IMR-90 (cell line): Measurements from ENCODE around the gene ACSS1. TPM values are rescaled to one million over a fixed set of nuclear protein-coding genes. Genes with fewer than 3 reads are reported as not detected.

Experiments used
- ATAC-seq: fragments of 200-7000 bp; cut with Tn5 transposase; 2 replicates; pipeline ENCODE4 v1.9.1; 2020; ENCODE audit warnings: low read depth, mild to moderate bottlenecking, moderate library complexity
- BruUV-seq: library from RNA; stranded (reverse); fragments of 400-500 nt; replicated peaks from 2 replicates; lab custom pipeline; 2021; lab: Mats Ljungman, UMichigan
- CTCF ChIA-PET: fragments of 300-600 bp; formaldehyde crosslinking; extraction: SDS; loops from one replicate; lab custom pipeline; 2021; ENCODE audit warnings: antibody characterized with exemption; lab: Yijun Ruan, JAX
- POLR2A ChIA-PET: fragments of 300-600 bp; sonication (Branson Sonifier 250); formaldehyde crosslinking; loops from one replicate; lab custom pipeline; 2022; ENCODE audit warnings: antibody characterized with exemption; ENCODE audit not compliant: unreplicated experiment; lab: Charles Lee
- DNase-seq: peaks from one replicate; pipeline ENCODE4 v3.0.0; 2013
- H2AFZ ChIP-seq: replicated peaks from 2 replicates; pipeline ENCODE3; 2013; ENCODE audit warnings: low read length, mild to moderate bottlenecking; ENCODE audit not compliant: poor library complexity
- H2AK5ac ChIP-seq: 2 replicates; pipeline ENCODE4 v1.6.1; 2013; ENCODE audit warnings: low read depth, low read length, inconsistent platforms
- H2AK9ac ChIP-seq: replicated peaks from 2 replicates; pipeline ENCODE3; 2013; ENCODE audit warnings: mild to moderate bottlenecking, low read depth, low read length, moderate library complexity; ENCODE audit not compliant: poor library complexity
- H2BK120ac ChIP-seq: 2 replicates; pipeline ENCODE4 v1.6.1; 2013; ENCODE audit warnings: low read depth, low read length, inconsistent platforms
- H2BK15ac ChIP-seq: 3 replicates; pipeline ENCODE4 v1.6.1; 2013; ENCODE audit warnings: low read depth, low read length, inconsistent platforms
- H2BK20ac ChIP-seq: 2 replicates; pipeline ENCODE4 v1.6.1; 2013; ENCODE audit warnings: low read depth, mild to moderate bottlenecking, inconsistent platforms, low read length, moderate library complexity
- H2BK5ac ChIP-seq: 2 replicates; pipeline ENCODE4 v1.6.1; 2013; ENCODE audit warnings: mild to moderate bottlenecking, low read depth, low read length, inconsistent platforms; ENCODE audit not compliant: poor library complexity, severe bottlenecking
- H3K14ac ChIP-seq: replicated peaks from 2 replicates; pipeline ENCODE4 v1.6.1; 2013; ENCODE audit warnings: low read depth, low read length, inconsistent platforms
- H3K18ac ChIP-seq: 2 replicates; pipeline ENCODE4 v1.6.1; 2013; ENCODE audit warnings: low read depth, low read length, control low read depth
- H3K23ac ChIP-seq: 2 replicates; pipeline ENCODE4 v1.6.1; 2013; ENCODE audit warnings: low read depth, low read length, inconsistent platforms
- H3K27ac ChIP-seq: 2 replicates; pipeline ENCODE4 v1.5.1; 2013; ENCODE audit warnings: mild to moderate bottlenecking, control low read depth, low read length; ENCODE audit not compliant: insufficient read depth
- H3K27me3 ChIP-seq: 2 replicates; pipeline ENCODE4 v1.6.1; 2013; ENCODE audit warnings: low read length; ENCODE audit not compliant: control insufficient read depth, insufficient read depth
- H3K36me3 ChIP-seq: 2 replicates; pipeline ENCODE4 v1.6.1; 2013; ENCODE audit warnings: low read length, mixed read lengths; ENCODE audit not compliant: control insufficient read depth, insufficient read depth
- H3K4ac ChIP-seq: 2 replicates; pipeline ENCODE4 v1.6.1; 2013; ENCODE audit warnings: low read depth, low read length, inconsistent platforms
- H3K4me1 ChIP-seq: 2 replicates; pipeline ENCODE4 v1.6.1; 2013; ENCODE audit warnings: low read length, mixed read lengths; ENCODE audit not compliant: control insufficient read depth, insufficient read depth
- H3K4me2 ChIP-seq: 2 replicates; pipeline ENCODE4 v1.6.1; 2013; ENCODE audit warnings: low read depth, mild to moderate bottlenecking, control low read depth, low read length, moderate library complexity
- H3K4me3 ChIP-seq: 2 replicates; pipeline ENCODE4 v1.5.1; 2013; ENCODE audit warnings: low read depth, mild to moderate bottlenecking, control low read depth, low read length, moderate library complexity; ENCODE audit not compliant: insufficient read depth
- H3K56ac ChIP-seq: 2 replicates; pipeline ENCODE4 v1.6.1; 2013; ENCODE audit warnings: low read length, inconsistent platforms; ENCODE audit not compliant: insufficient read depth; ENCODE audit errors: extremely low read depth
- H3K79me1 ChIP-seq, 2 experiments: 2 replicates each; pipeline ENCODE4 v1.6.1; 2013; ENCODE audit warnings: low read length in 2 of 2, inconsistent platforms in 1 of 2, low read depth in 1 of 2
- H3K9ac ChIP-seq: 2 replicates; pipeline ENCODE4 v1.6.1; 2013; ENCODE audit warnings: low read depth, low read length, control low read depth
- H3K9me1 ChIP-seq: 2 replicates; pipeline ENCODE4 v1.6.1; 2013; ENCODE audit warnings: low read length, inconsistent platforms; ENCODE audit not compliant: insufficient read depth
- H3K9me3 ChIP-seq: 2 replicates; pipeline ENCODE4 v1.6.1; 2013; ENCODE audit warnings: low read length; ENCODE audit not compliant: control insufficient read depth, insufficient read depth
- H4K20me1 ChIP-seq: 2 replicates; pipeline ENCODE4 v1.6.1; 2013; ENCODE audit warnings: low read length, inconsistent platforms; ENCODE audit not compliant: insufficient read depth
- H4K5ac ChIP-seq: 2 replicates; pipeline ENCODE4 v1.6.1; 2013; ENCODE audit warnings: mild to moderate bottlenecking, low read depth, low read length, control low read depth
- H4K8ac ChIP-seq, 2 experiments: 2 replicates each; pipeline ENCODE4 v1.6.1; 2013; ENCODE audit warnings: low read depth in 2 of 2, low read length in 2 of 2, control low read depth in 1 of 2, inconsistent platforms in 1 of 2
- H4K91ac ChIP-seq: 2 replicates; pipeline ENCODE4 v1.6.1; 2013; ENCODE audit warnings: low read depth, low read length, inconsistent platforms; ENCODE audit not compliant: insufficient read depth
- BHLHE40 ChIP-seq: fragments of 150-350 bp; IDR thresholded peaks from 2 replicates; pipeline ENCODE4 v1.6.1; 2016; ENCODE audit warnings: mild to moderate bottlenecking, low read depth, low read length
- WGBS, 2 experiments: methylation state at CpG; one replicate each; pipeline versions ENCODE4 v1.1.5 to v1.1.7; 2013; ENCODE audit warnings: missing lambda C conversion rate in 2 of 2; ENCODE audit not compliant: insufficient read length in 1 of 2; ENCODE audit errors: extremely low coverage in 2 of 2; 5-methylcytosine and 5-hydroxymethylcytosine counted together
- dilution Hi-C: fragments of 300-500 bp; cut with HindIII; formaldehyde crosslinking; loops from one replicate; pipeline ENCODE4 v1.14.3; 2018; ENCODE audit warnings: low sequenced_read_pairs; ENCODE audit not compliant: unreplicated experiment
- in situ Hi-C: fragments of 300-500 bp; cut with MboI; formaldehyde crosslinking; loops from 3 replicates; pipeline ENCODE4 v1.14.3; 2019; ENCODE audit warnings: low sequenced_read_pairs, inconsistent platforms, mixed read lengths
- intact Hi-C: fragments of 100-400 bp; cut with micrococcal nuclease; formaldehyde crosslinking; loops from 2 replicates; pipeline ENCODE4 v1.10.0; 2022
- polyA plus RNA-seq, 3 experiments: library from polyadenylated mRNA; depleted of rRNA; stranded (reverse); fragments of >200 nt; gene quantifications; 2 replicates each; pipeline ENCODE4 v1.2.3, GENCODE V29; 2012; ENCODE audit warnings: low replicate concordance in 1 of 3
- total RNA-seq: library from RNA; depleted of rRNA; stranded (reverse); fragments of >200 nt; gene quantifications from 2 replicates; pipeline ENCODE4 v1.2.3, GENCODE V29; 2012
- TF ChIP-seq, protein P1 (sequence below): fragments of 150-350 bp; IDR thresholded peaks from 2 replicates; pipeline ENCODE4 v1.6.1; 2016; ENCODE audit warnings: low read depth, mild to moderate bottlenecking, low read length, moderate library complexity, borderline replicate concordance

ACSS1 gene
- total and polyA plus RNA-seq, 2 of the 4 experiments (the other 2 are of a cell fraction) = 0.72 to 1.2 TPM

DNA sequence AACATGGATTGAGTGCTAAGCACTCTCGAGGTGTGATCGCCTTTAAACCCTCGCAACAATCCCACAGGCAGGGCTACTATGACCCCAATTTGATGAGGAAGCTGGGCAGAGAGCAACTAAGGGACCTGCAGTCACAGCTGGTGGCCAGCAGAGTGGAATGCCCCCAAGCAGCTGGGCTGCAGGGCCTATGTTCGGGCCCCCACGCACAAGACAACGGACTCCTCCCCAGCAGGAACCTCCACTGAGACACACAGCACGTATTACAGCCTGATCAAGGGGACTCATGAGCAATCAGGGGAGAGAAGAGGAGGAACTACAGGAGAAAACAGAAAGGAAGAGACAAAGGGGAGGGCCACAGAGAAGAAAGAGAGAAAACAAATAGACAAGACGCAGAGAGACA, 87.2 kb downstream of the ACSS1 start:
- Histone ChIP-seq H3K14ac (no peak overlapping the region), H3K36me3 (peaks cover 40% of the 10 kb centered on the region), H3K23ac (no peak overlapping the region), H3K9me1 (no peaks in the 10 kb centered on the region), H4K5ac (no peak overlapping the region), H2AK5ac (no peak overlapping the region), H3K56ac (no peak overlapping the region), H2AFZ (no peak overlapping the region), H4K20me1 (no peaks in the 10 kb centered on the region), H3K4ac (no peak overlapping the region), H3K18ac (no peak overlapping the region), H2BK5ac (no peak overlapping the region), H3K4me1 (no peaks in the 10 kb centered on the region), H2BK120ac (no peak overlapping the region), H2AK9ac (no peak overlapping the region), H4K91ac (no peak overlapping the region), H2BK15ac (no peak overlapping the region), H2BK20ac (no peak overlapping the region), H3K9me3 (no peaks in the 10 kb centered on the region), H3K79me1 (peaks cover 0 to 5% of the 10 kb centered on the region in 2 experiments; a peak in 1 of 4 replicates), H4K8ac (no peak overlapping the region), H3K27ac (no peak overlapping the region), H3K27me3 (no peaks in the 10 kb centered on the region), H3K4me3 (no peak overlapping the region), H3K4me2 (no peak overlapping the region), H3K9ac (no peak overlapping the region)
- 95% methylated on average over 3 of the region's 8 CpGs; no CpG with 5 or more reads in 1 of the 2 experiments for WGBS, 2 experiments
- no TSS peak for BruUV-seq
- no peak for DNase-seq
- ChIA-PET POLR2A (no interaction called here), CTCF (no interaction called here)
- dilution Hi-C loops (no loop called here), intact Hi-C loops (no loop called here), in situ Hi-C loops (no loop called here)
- TF ChIP-seq, protein P1, sequence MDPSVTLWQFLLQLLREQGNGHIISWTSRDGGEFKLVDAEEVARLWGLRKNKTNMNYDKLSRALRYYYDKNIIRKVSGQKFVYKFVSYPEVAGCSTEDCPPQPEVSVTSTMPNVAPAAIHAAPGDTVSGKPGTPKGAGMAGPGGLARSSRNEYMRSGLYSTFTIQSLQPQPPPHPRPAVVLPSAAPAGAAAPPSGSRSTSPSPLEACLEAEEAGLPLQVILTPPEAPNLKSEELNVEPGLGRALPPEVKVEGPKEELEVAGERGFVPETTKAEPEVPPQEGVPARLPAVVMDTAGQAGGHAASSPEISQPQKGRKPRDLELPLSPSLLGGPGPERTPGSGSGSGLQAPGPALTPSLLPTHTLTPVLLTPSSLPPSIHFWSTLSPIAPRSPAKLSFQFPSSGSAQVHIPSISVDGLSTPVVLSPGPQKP = no peak
- TF ChIP-seq BHLHE40 = no peak
- no peak for ATAC-seq
